PC-3 (cell line): ENCODE data around the gene NT5DC3. TPM values are rescaled to one million over a fixed set of nuclear protein-coding genes. Genes with fewer than 3 reads are reported as not detected.
A peak's percentile ranks its signal among the peaks of the same experiment; 100 is the strongest.

Source experiments
- ATAC-seq: fragments of 200-7000 bp; cut with Tn5 transposase; 2 replicates; pipeline ENCODE4 v1.9.1; 2020; ENCODE audit warnings: mild to moderate bottlenecking, moderate library complexity
- BruUV-seq: library from RNA; stranded (reverse); fragments of 400-500 nt; replicated peaks from 2 replicates; lab custom pipeline; 2021; lab: Mats Ljungman, UMichigan
- CTCF ChIA-PET: fragments of 300-600 bp; sonication (Branson Sonifier 250); formaldehyde crosslinking; loops from one replicate; lab custom pipeline; 2022; ENCODE audit warnings: antibody characterized with exemption; lab: Charles Lee
- POLR2A ChIA-PET: fragments of 300-600 bp; sonication (Branson Sonifier 250); formaldehyde crosslinking; loops from one replicate; lab custom pipeline; 2022; ENCODE audit warnings: antibody characterized with exemption; ENCODE audit not compliant: unreplicated experiment; lab: Charles Lee
- DNase-seq: peaks from one replicate; pipeline ENCODE4 v3.0.0-alpha.2; 2015
- H2AFZ ChIP-seq: fragments of 300-600 bp; sonication (generic); 2 replicates; pipeline ENCODE4 v1.6.0; 2016; ENCODE audit warnings: antibody characterized with exemption, low read length
- H3F3A ChIP-seq: fragments of 300-600 bp; sonication (generic); one replicate; pipeline ENCODE4 v1.6.0; 2017; ENCODE audit warnings: antibody characterized with exemption, low read length, control low read depth, mild to moderate bottlenecking; ENCODE audit not compliant: unreplicated experiment
- H3K27ac ChIP-seq: fragments of 300-600 bp; sonication (generic); 2 replicates; pipeline ENCODE4 v1.5.1; 2016; ENCODE audit warnings: mild to moderate bottlenecking, low read length
- H3K27me3 ChIP-seq: fragments of 300-600 bp; sonication (generic); 2 replicates; pipeline ENCODE4 v1.6.1; 2016; ENCODE audit warnings: low read length, mixed read lengths
- H3K36me3 ChIP-seq: fragments of 300-600 bp; sonication (generic); 2 replicates; pipeline ENCODE4 v1.6.1; 2016; ENCODE audit warnings: low read depth, mixed run types, low read length, mixed read lengths
- H3K4me1 ChIP-seq: fragments of 300-600 bp; sonication (generic); 2 replicates; pipeline ENCODE4 v1.5.1; 2016; ENCODE audit warnings: low read length; ENCODE audit not compliant: insufficient read depth
- H3K4me2 ChIP-seq: fragments of 300-600 bp; sonication (generic); 2 replicates; pipeline ENCODE4 v1.6.0; 2016; ENCODE audit warnings: low read length
- H3K4me3 ChIP-seq: fragments of 300-600 bp; sonication (generic); 2 replicates; pipeline ENCODE4 v1.5.1; 2016; ENCODE audit warnings: mild to moderate bottlenecking, low read length, mixed read lengths
- H3K79me2 ChIP-seq: fragments of 300-600 bp; sonication (generic); 2 replicates; pipeline ENCODE4 v1.6.1; 2017; ENCODE audit warnings: low read length, mixed read lengths
- H3K9ac ChIP-seq: fragments of 300-600 bp; sonication (generic); 2 replicates; pipeline ENCODE4 v1.6.0; 2016; ENCODE audit warnings: mild to moderate bottlenecking, low read length
- H3K9me2 ChIP-seq: fragments of 300-600 bp; sonication (generic); replicated peaks from 2 replicates; pipeline ENCODE4 v1.6.1; 2016; ENCODE audit warnings: mixed run types, low read length, mixed read lengths
- H3K9me3 ChIP-seq: fragments of 300-600 bp; sonication (generic); 2 replicates; pipeline ENCODE4 v1.6.1; 2016; ENCODE audit warnings: low read length, mixed read lengths
- H4K20me1 ChIP-seq: fragments of 300-600 bp; sonication (generic); 2 replicates; pipeline ENCODE4 v1.6.1; 2016; ENCODE audit warnings: low read length, mixed read lengths
- EZH2 ChIP-seq: fragments of 300-600 bp; sonication (generic); IDR thresholded peaks from one replicate; pipeline ENCODE4 v1.6.1; 2017; ENCODE audit warnings: antibody characterized with exemption, mild to moderate bottlenecking, low read length; ENCODE audit not compliant: unreplicated experiment
- EZH2phosphoT487 ChIP-seq: fragments of 300-600 bp; sonication (generic); IDR thresholded peaks from 2 replicates; pipeline ENCODE4 v1.6.1; 2018; ENCODE audit warnings: mild to moderate bottlenecking, antibody characterized with exemption, low read length, borderline replicate concordance
- intact Hi-C: fragments of 100-400 bp; cut with micrococcal nuclease; formaldehyde crosslinking; loops from 2 replicates; pipeline ENCODE4 v1.9.0; 2023
- total RNA-seq: library from RNA; depleted of rRNA; stranded (reverse); fragments of >200 nt; gene quantifications from 2 replicates; pipeline ENCODE4 v1.2.3, GENCODE V29; 2014
- TF ChIP-seq, protein P1 (sequence below): fragments of 300-600 bp; sonication (generic); conservative IDR thresholded peaks from 2 replicates; pipeline ENCODE4 v1.5.1; 2017; ENCODE audit warnings: antibody characterized with exemption, low read depth, mild to moderate bottlenecking, low read length

NT5DC3 gene
- total RNA-seq, 1 experiment from 2014 or later = 15.7 TPM

DNA sequence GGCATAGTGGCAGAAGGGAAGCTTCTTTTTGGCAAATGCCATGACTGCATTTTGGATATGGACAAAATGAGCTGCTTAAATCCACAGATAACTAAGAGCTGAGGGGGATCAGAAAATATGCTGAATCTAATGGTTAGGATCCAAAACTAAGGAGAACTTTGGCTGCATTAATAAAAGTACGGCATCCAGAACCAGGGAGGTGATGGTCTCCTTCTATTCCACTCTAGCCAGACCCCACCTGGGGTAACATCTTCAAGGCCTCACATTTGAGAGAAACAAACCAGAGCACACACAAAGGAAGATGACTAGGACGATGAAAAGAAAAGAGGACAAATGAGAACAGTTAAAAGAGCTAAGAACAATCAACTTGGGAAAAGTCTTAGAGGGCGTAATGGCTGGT lies 27.6 kb downstream of the NT5DC3 start:
- H3K27me3 ChIP-seq = no peaks in the 10 kb centered on the region
- H3K36me3 ChIP-seq = peaks cover 36% of the 10 kb centered on the region
- ChIA-PET POLR2A (no interaction called here), CTCF (no interaction called here)
- no peak overlapping the region for H3K27ac ChIP-seq
- no peak for ATAC-seq
- no peaks in the 10 kb centered on the region for H3K4me1 ChIP-seq
- no peak overlapping the region for H2AFZ ChIP-seq
- no peaks in the 10 kb centered on the region for H3F3A ChIP-seq
- H4K20me1 ChIP-seq = no peaks in the 10 kb centered on the region
- H3K4me3 ChIP-seq = no peak overlapping the region
- TF ChIP-seq EZH2phosphoT487 (no peak), EZH2 (no peak)
- TF ChIP-seq, protein P1, sequence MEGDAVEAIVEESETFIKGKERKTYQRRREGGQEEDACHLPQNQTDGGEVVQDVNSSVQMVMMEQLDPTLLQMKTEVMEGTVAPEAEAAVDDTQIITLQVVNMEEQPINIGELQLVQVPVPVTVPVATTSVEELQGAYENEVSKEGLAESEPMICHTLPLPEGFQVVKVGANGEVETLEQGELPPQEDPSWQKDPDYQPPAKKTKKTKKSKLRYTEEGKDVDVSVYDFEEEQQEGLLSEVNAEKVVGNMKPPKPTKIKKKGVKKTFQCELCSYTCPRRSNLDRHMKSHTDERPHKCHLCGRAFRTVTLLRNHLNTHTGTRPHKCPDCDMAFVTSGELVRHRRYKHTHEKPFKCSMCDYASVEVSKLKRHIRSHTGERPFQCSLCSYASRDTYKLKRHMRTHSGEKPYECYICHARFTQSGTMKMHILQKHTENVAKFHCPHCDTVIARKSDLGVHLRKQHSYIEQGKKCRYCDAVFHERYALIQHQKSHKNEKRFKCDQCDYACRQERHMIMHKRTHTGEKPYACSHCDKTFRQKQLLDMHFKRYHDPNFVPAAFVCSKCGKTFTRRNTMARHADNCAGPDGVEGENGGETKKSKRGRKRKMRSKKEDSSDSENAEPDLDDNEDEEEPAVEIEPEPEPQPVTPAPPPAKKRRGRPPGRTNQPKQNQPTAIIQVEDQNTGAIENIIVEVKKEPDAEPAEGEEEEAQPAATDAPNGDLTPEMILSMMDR = no peak
- no peak for DNase-seq
- no peak overlapping the region for H3K9ac ChIP-seq
- no peak overlapping the region for H3K4me2 ChIP-seq
- no peaks in the 10 kb centered on the region for H3K9me2 ChIP-seq
- H3K79me2 ChIP-seq = peaks cover 18% of the 10 kb centered on the region
- no TSS peak for BruUV-seq
- H3K9me3 ChIP-seq = no peaks in the 10 kb centered on the region
- intact Hi-C loops = no loop called here

DNA sequence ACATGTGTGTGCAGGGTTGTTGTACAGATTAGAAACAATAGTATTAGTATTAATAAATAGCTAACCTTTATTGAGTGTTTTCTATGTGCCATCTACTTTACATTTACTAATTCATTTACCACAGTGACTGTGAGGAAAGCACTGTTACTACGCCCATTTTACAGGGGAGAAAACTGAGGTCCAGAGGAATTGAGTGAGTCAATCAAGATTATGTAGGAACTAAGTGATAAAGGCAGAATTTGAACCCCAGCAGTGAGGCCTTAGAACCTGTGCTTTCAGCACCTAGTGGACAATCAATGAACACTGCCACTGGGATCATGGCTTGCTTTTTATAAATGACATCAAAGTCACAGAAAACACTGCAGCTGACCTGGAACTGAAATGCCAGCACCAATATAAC lies 28.2 kb downstream of the NT5DC3 start:
- Histone ChIP-seq H2AFZ (no peak overlapping the region), H3K36me3 (peaks cover 36% of the 10 kb centered on the region), H3K9me2 (no peaks in the 10 kb centered on the region), H3K9me3 (no peaks in the 10 kb centered on the region), H3K79me2 (peaks cover 14% of the 10 kb centered on the region), H3F3A (no peaks in the 10 kb centered on the region), H3K27me3 (no peaks in the 10 kb centered on the region), H3K9ac (no peak overlapping the region), H3K4me2 (no peak overlapping the region), H4K20me1 (no peaks in the 10 kb centered on the region), H3K4me1 (no peaks in the 10 kb centered on the region), H3K4me3 (no peak overlapping the region), H3K27ac (no peak overlapping the region)
- no TSS peak for BruUV-seq
- ChIA-PET POLR2A (no interaction called here), CTCF (no interaction called here)
- TF ChIP-seq EZH2 (no peak), EZH2phosphoT487 (no peak)
- TF ChIP-seq, protein P1 = peak; percentile 38; the same call in 1 of the 2 replicates
- ATAC-seq (no peak), DNase-seq (no peak)
- intact Hi-C loops = no loop called here

DNA sequence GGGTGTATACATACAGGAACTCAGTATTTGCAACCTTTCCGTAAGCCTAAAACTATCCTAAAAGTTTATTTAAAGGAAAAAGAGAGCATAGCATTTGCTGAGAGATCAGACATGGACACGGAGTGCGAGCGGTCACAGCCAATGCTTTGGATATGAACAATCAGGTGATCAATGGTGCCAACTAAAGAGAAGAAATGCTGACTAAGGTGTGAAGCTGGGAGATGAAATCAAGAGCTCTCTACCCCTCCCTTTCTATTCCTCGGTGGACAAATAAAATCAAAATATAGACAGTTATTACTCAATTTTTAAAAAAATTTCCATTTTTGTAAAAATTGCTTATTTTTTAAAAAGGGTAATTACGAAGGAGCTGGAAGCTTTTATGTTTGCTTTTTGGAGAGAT lies 29.2 kb downstream of the NT5DC3 start:
- Histone ChIP-seq H3K27ac (no peak overlapping the region), H4K20me1 (no peaks in the 10 kb centered on the region), H3K4me3 (no peak overlapping the region), H3K9me2 (no peaks in the 10 kb centered on the region), H2AFZ (no peak overlapping the region), H3K27me3 (no peaks in the 10 kb centered on the region), H3K9me3 (no peaks in the 10 kb centered on the region), H3K4me2 (no peak overlapping the region), H3F3A (no peaks in the 10 kb centered on the region), H3K36me3 (peaks cover 41% of the 10 kb centered on the region), H3K79me2 (0 out of 2 replicates have a peak, but pooled peaks cover 4% of the 10 kb centered on the region), H3K4me1 (peaks cover under 1% of the 10 kb centered on the region; the same call in 1 of the 2 replicates), H3K9ac (no peak overlapping the region)
- no peak for ATAC-seq
- BruUV-seq = no TSS peak
- DNase-seq = no peak
- ChIA-PET POLR2A (no interaction called here), CTCF (no interaction called here)
- TF ChIP-seq, protein P1 = no peak
- TF ChIP-seq EZH2 (no peak), EZH2phosphoT487 (no peak)
- intact Hi-C loops = no loop called here
